ENCODE results near the gene FMN1. TPM values are rescaled to one million over a fixed set of nuclear protein-coding genes. Genes with fewer than 3 reads are reported as not detected.

Gene FMN1
- total RNA-seq, 4 donors from 2014 or later = 2.6 to 6.6 (median 4.2) TPM

DNA sequence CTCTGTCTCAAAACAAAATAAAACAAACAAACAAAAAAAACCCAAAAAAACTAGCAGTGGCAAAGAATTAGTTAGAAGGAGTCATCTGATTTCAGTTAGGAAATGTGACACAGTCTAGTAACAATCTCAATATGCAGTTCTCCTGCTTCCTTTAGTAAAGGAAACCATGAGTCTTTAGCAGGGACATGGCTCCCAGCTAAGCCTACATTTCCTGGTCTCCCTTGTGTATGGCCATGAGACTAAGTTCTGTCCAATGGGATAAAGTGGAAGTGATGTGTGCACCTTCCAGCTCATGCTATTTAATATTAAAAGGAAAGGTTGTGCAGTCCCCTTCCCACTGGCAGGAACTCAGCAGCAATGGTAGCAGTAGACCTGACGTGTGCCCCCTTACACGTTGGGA, 402.1 kb downstream of the FMN1 start:
- ATAC-seq = no peak
- Histone ChIP-seq H3K27ac (no peak overlapping the region), H3K36me3 (no peaks in the 10 kb centered on the region), H3K4me3 (no peak overlapping the region), H3K9me3 (no peaks in the 10 kb centered on the region), H3K27me3 (no peaks in the 10 kb centered on the region), H3K4me1 (no peaks in the 10 kb centered on the region)
- in situ Hi-C loops (cut with MboI; ENCODE audit: low sequenced_read_pairs in 4 of 4) = no loop called here
- intact Hi-C loops (cut with DNase I; ENCODE audit: low total_unique reads) = no loop called here
- no peak for DNase-seq
- TF ChIP-seq, protein P1, sequence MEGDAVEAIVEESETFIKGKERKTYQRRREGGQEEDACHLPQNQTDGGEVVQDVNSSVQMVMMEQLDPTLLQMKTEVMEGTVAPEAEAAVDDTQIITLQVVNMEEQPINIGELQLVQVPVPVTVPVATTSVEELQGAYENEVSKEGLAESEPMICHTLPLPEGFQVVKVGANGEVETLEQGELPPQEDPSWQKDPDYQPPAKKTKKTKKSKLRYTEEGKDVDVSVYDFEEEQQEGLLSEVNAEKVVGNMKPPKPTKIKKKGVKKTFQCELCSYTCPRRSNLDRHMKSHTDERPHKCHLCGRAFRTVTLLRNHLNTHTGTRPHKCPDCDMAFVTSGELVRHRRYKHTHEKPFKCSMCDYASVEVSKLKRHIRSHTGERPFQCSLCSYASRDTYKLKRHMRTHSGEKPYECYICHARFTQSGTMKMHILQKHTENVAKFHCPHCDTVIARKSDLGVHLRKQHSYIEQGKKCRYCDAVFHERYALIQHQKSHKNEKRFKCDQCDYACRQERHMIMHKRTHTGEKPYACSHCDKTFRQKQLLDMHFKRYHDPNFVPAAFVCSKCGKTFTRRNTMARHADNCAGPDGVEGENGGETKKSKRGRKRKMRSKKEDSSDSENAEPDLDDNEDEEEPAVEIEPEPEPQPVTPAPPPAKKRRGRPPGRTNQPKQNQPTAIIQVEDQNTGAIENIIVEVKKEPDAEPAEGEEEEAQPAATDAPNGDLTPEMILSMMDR (IDR thresholded peaks at IDR 0.05 in 4 of 5, conservative IDR thresholded peaks at IDR 0.05 in 1 of 5) = no peak
- no peak for TF ChIP-seq POLR2A (IDR thresholded peaks at IDR 0.05)

DNA sequence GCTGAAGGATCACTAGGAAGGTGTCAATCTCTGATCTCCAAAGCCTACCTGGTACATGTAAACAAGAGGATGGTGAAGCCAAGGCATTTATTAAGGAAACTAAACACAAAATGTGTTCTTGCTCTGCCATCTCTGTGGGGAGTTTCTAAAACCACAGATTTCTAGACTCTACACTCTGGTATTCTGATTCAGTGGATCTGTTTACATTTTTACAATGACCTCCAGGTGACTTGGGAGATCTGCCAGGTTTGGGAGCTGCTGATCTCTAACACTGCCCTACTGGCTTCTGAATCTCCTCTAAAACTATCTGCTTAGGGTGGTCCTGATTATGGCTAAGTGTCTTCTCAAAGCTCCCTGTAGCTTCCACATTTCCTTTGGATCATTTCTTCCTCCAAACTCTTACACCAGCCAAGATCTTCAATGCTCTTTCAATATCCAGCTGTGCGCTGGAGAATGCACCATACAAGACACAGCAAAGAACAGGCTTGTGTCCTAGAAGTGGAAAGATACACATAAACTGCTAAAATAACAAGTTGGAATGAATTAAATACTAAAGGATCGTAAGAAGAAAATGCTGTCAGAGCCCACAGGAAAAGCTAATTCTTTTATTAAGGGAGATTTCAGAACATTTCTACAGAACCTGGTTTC, 404.0 kb downstream of the FMN1 start:
- Histone ChIP-seq H3K4me3 (no peak overlapping the region), H3K9me3 (no peaks in the 10 kb centered on the region), H3K27ac (no peak overlapping the region), H3K36me3 (no peaks in the 10 kb centered on the region), H3K27me3 (no peaks in the 10 kb centered on the region), H3K4me1 (no peaks in the 10 kb centered on the region)
- ATAC-seq (no peak), DNase-seq (no peak)
- in situ Hi-C loops (cut with MboI; ENCODE audit: low sequenced_read_pairs in 4 of 4) = no loop called here
- no peak for TF ChIP-seq POLR2A (IDR thresholded peaks at IDR 0.05)
- TF ChIP-seq, protein P1 (IDR thresholded peaks at IDR 0.05 in 4 of 5, conservative IDR thresholded peaks at IDR 0.05 in 1 of 5) = no peak
- intact Hi-C loops (cut with DNase I; ENCODE audit: low total_unique reads) = no loop called here

DNA sequence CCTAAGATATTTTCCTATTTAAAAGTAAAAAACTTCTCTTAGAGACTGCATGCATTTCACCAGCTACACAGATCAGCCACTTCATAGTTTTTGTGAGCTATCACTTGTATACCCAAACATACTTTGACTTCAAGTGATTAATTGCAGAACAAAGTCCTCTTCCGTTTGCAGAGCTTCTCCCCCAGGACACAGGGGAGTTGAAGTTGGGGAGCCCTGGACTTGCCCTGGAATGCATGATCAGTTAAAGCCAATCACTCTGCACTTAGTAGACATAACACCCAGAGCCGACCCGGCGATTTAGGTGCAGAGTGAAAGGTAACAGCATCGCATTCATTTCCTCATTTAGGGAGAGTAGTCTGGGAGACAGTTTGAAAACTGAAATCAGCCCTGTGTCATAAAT, 406.6 kb downstream of the FMN1 start:
- no peaks in the 10 kb centered on the region for H3K27me3 ChIP-seq
- no peaks in the 10 kb centered on the region for H3K4me1 ChIP-seq
- no peaks in the 10 kb centered on the region for H3K36me3 ChIP-seq
- H3K27ac ChIP-seq = no peak overlapping the region
- in situ Hi-C loops (cut with MboI; ENCODE audit: low sequenced_read_pairs in 4 of 4) = no loop called here
- intact Hi-C loops (cut with DNase I; ENCODE audit: low total_unique reads) = no loop called here
- H3K9me3 ChIP-seq = no peaks in the 10 kb centered on the region
- DNase-seq = no peak
- H3K4me3 ChIP-seq = no peak overlapping the region
- ATAC-seq = no peak
- TF ChIP-seq POLR2A (IDR thresholded peaks at IDR 0.05) = no peak
- TF ChIP-seq, protein P1 (IDR thresholded peaks at IDR 0.05 in 4 of 5, conservative IDR thresholded peaks at IDR 0.05 in 1 of 5) = no peak

DNA sequence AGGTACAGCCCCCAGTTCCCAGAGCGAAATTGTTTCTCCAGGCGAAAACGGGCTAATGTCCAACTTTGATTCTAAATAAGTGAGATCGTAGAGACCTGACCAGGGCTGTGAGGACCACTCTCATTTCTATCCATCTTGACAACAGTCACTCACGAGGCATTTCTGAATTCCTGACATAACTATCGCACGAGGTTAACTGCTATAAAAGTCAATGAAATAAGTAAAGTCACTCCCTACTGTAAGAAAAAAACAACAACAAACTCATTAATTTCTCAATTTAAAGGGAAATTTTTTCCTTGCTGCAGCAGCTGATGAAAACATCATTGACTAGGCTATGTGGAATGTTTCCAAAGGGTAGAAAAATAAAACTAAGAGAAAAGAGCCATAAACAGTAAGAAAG, 407.6 kb downstream of the FMN1 start:
- TF ChIP-seq POLR2A (IDR thresholded peaks at IDR 0.05) = no peak
- TF ChIP-seq, protein P1 (IDR thresholded peaks at IDR 0.05 in 4 of 5, conservative IDR thresholded peaks at IDR 0.05 in 1 of 5) = no peak
- in situ Hi-C loops (cut with MboI; ENCODE audit: low sequenced_read_pairs in 4 of 4) = no loop called here
- Histone ChIP-seq H3K9me3 (no peaks in the 10 kb centered on the region), H3K27me3 (no peaks in the 10 kb centered on the region), H3K4me1 (no peaks in the 10 kb centered on the region), H3K36me3 (no peaks in the 10 kb centered on the region), H3K27ac (no peak overlapping the region), H3K4me3 (no peak overlapping the region)
- intact Hi-C loops (cut with DNase I; ENCODE audit: low total_unique reads) = no loop called here
- DNase-seq = no peak
- no peak for ATAC-seq

DNA sequence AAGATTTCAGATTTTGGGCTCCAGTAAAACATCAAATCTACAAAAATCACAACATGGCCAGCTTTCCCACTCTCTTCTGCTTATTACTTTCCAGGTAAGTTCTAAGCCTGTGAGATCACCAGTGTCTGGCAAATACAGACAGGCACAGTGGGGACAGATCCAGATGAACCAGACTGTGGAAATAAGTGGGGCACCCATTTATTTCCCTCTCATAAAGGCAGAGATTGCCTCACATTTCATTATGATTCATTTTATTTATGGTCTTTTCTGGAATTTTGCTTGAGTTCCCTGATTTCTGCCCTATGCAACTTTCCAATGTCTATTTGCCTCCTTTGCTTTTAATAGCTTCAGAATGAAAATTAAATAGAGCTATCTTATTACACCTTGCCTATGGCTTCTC, 409.9 kb downstream of the FMN1 start:
- H3K9me3 ChIP-seq = no peaks in the 10 kb centered on the region
- no peaks in the 10 kb centered on the region for H3K4me1 ChIP-seq
- no peak overlapping the region for H3K4me3 ChIP-seq
- in situ Hi-C loops (cut with MboI; ENCODE audit: low sequenced_read_pairs in 4 of 4) (no loop called here), intact Hi-C loops (cut with DNase I; ENCODE audit: low total_unique reads) (no loop called here)
- no peak overlapping the region for H3K27ac ChIP-seq
- no peaks in the 10 kb centered on the region for H3K36me3 ChIP-seq
- TF ChIP-seq POLR2A (IDR thresholded peaks at IDR 0.05) = no peak
- TF ChIP-seq, protein P1 (IDR thresholded peaks at IDR 0.05 in 4 of 5, conservative IDR thresholded peaks at IDR 0.05 in 1 of 5) = no peak
- H3K27me3 ChIP-seq = no peaks in the 10 kb centered on the region
- DNase-seq = no peak
- ATAC-seq = no peak

All from gastrocnemius medialis (tissue), 4 donors.